Subcutaneous adipose tissue (tissue), 4 donors: ENCODE results near the gene CORO2B. TPM values are rescaled to one million over a fixed set of nuclear protein-coding genes. Genes with fewer than 3 reads are reported as not detected.

Experiments used
- total RNA-seq, 4 donors: library from RNA; depleted of rRNA; stranded (reverse); fragments of >200 nt; gene quantifications; one replicate each; pipeline ENCODE4 v1.1.0, GENCODE V29; 2016
- TF ChIP-seq, protein P1 (sequence below): fragments of 450-650 bp; IDR thresholded peaks from one replicate; pipeline ENCODE4 v1.5.1; 2016; ENCODE audit warnings: low read depth, mild to moderate bottlenecking, control low read depth, antibody characterized with exemption, moderate library complexity

Gene CORO2B
- 10 to 100 TPM in 2 of 4 donors, 1 to 10 TPM in 2; 5.4 to 15.3 (median 9.7) TPM for total RNA-seq

GRCh38 chr15:68578980-68579935, at the start of gene CORO2B:
Gene CORO2B (plus strand): TSS chr15:68578993. CDS start chr15:68579263, 270 bp downstream.
- TF ChIP-seq, protein P1, sequence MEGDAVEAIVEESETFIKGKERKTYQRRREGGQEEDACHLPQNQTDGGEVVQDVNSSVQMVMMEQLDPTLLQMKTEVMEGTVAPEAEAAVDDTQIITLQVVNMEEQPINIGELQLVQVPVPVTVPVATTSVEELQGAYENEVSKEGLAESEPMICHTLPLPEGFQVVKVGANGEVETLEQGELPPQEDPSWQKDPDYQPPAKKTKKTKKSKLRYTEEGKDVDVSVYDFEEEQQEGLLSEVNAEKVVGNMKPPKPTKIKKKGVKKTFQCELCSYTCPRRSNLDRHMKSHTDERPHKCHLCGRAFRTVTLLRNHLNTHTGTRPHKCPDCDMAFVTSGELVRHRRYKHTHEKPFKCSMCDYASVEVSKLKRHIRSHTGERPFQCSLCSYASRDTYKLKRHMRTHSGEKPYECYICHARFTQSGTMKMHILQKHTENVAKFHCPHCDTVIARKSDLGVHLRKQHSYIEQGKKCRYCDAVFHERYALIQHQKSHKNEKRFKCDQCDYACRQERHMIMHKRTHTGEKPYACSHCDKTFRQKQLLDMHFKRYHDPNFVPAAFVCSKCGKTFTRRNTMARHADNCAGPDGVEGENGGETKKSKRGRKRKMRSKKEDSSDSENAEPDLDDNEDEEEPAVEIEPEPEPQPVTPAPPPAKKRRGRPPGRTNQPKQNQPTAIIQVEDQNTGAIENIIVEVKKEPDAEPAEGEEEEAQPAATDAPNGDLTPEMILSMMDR = no peak

- TF ChIP-seq, protein P1 = no peak
These were observed 47.2 kb upstream of the CORO2B start for GRCh38 chr15:68531387-68532179.

GRCh38 chr15:68536331-68537095, 42.3 kb upstream of the CORO2B start:
- TF ChIP-seq, protein P1 = no peak

DNA sequence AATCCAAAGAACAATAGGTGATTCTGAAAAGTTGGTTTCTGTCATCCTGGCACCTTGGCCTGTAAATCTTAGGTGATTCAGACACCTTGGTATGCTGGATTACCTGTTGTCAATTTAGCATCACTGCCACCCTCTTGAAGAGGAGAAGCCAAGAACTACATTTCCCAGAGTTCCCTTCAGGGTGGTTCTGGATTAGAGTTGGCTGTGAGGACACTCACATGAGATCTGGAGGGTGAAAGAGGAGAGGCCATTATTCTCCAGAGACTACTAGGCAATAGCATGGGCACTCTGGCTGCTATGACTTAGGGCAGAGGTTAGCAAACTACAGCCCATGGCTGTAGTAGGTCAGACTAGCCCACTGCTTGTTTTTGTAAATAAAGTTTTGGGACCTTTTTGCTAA, 41.7 kb upstream of the CORO2B start:
- TF ChIP-seq, protein P1 = no peak

DNA sequence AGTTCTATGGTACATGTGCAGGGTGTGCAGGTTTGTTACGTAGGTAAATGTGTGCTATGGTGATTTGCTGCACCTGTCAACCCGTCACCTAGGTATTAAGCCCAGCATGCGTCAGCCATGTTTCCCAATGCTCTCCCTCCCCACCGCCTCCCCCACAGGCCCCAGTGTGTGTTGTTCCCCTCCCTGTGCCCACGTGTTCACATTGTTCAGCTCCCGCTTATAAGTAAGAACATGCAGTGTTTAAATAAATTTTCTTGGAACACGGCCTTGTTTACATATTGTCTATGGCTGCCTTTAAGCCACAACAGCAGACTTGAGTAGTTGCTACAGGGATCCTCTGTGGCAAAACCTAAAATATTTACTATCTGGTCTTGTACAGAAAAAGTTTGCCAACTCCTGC, 41.3 kb upstream of the CORO2B start:
- TF ChIP-seq, protein P1 = no peak

DNA sequence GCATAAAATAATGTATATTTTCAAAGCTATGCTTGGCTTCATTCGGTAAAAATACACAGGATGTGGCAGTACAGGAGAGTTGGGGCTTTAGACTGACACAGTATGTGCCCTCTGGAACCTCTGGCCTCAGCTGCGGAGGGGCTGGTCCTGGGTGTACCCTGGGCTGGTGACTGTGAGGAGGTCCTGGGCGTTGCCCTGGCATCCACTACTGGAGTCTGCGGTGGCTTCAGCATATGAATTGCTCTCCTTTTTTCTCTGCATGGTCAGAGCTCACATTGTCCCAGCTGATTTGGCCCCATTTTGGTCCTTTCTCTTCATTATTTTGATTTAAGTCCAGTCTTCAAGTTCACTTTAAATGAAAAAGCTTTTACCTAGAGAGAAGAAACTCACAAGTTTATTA, 40.5 kb upstream of the CORO2B start:
- TF ChIP-seq, protein P1 = no peak
